ENCODE data around the gene TULP4.

TULP4 gene

DNA sequence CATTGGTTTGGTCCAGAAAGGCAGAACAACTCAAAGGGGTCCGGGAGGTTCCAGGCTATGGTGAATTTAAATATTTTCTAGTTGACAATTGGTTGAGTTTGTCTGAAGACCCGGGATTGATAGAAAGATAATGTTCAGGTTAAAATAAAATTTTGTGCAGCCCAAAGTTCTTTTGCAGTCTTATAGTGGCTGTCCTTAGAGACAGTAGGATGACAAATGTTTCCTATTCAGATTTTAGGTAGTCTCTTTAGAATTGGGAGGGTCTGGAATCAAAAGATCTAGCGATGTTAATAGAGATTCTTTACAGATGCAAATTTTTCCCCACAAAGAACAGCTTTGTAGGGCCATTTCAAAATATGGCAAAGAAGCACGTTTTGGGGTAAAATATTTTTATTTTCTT is 109.1 kb downstream of the TULP4 start (continued):
- TF ChIP-seq, protein P1, sequence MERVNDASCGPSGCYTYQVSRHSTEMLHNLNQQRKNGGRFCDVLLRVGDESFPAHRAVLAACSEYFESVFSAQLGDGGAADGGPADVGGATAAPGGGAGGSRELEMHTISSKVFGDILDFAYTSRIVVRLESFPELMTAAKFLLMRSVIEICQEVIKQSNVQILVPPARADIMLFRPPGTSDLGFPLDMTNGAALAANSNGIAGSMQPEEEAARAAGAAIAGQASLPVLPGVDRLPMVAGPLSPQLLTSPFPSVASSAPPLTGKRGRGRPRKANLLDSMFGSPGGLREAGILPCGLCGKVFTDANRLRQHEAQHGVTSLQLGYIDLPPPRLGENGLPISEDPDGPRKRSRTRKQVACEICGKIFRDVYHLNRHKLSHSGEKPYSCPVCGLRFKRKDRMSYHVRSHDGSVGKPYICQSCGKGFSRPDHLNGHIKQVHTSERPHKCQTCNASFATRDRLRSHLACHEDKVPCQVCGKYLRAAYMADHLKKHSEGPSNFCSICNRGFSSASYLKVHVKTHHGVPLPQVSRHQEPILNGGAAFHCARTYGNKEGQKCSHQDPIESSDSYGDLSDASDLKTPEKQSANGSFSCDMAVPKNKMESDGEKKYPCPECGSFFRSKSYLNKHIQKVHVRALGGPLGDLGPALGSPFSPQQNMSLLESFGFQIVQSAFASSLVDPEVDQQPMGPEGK (CRISPR knock-in tag; IDR thresholded peaks at IDR 0.05; ENCODE audit: borderline replicate concordance) = no peak
- no peak for TF ChIP-seq ESRRG (CRISPR knock-in tag; IDR thresholded peaks at IDR 0.05)
- TF ChIP-seq, protein P2, sequence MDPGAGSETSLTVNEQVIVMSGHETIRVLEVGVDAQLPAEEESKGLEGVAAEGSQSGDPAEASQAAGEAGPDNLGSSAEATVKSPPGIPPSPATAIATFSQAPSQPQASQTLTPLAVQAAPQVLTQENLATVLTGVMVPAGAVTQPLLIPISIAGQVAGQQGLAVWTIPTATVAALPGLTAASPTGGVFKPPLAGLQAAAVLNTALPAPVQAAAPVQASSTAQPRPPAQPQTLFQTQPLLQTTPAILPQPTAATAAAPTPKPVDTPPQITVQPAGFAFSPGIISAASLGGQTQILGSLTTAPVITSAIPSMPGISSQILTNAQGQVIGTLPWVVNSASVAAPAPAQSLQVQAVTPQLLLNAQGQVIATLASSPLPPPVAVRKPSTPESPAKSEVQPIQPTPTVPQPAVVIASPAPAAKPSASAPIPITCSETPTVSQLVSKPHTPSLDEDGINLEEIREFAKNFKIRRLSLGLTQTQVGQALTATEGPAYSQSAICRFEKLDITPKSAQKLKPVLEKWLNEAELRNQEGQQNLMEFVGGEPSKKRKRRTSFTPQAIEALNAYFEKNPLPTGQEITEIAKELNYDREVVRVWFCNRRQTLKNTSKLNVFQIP (CRISPR knock-in tag; IDR thresholded peaks at IDR 0.05; ENCODE audit: borderline replicate concordance, low read depth) = no peak
- no peak for TF ChIP-seq ARNTL (CRISPR knock-in tag; IDR thresholded peaks at IDR 0.05; ENCODE audit: borderline replicate concordance, low read depth)
- no peak for TF ChIP-seq TOX (CRISPR knock-in tag; IDR thresholded peaks at IDR 0.05; ENCODE audit: borderline replicate concordance)
- TF ChIP-seq ISL1 (CRISPR knock-in tag; IDR thresholded peaks at IDR 0.05) = no peak
- TF ChIP-seq GLIS3 (CRISPR knock-in tag; IDR thresholded peaks at IDR 0.05) = no peak
- no peak for TF ChIP-seq CSDC2 (CRISPR knock-in tag; IDR thresholded peaks at IDR 0.05)
- no peak for TF ChIP-seq OSR1 (CRISPR knock-in tag; IDR thresholded peaks at IDR 0.05)
- TF ChIP-seq ZC3H10 (CRISPR knock-in tag; IDR thresholded peaks at IDR 0.05) = no peak

DNA sequence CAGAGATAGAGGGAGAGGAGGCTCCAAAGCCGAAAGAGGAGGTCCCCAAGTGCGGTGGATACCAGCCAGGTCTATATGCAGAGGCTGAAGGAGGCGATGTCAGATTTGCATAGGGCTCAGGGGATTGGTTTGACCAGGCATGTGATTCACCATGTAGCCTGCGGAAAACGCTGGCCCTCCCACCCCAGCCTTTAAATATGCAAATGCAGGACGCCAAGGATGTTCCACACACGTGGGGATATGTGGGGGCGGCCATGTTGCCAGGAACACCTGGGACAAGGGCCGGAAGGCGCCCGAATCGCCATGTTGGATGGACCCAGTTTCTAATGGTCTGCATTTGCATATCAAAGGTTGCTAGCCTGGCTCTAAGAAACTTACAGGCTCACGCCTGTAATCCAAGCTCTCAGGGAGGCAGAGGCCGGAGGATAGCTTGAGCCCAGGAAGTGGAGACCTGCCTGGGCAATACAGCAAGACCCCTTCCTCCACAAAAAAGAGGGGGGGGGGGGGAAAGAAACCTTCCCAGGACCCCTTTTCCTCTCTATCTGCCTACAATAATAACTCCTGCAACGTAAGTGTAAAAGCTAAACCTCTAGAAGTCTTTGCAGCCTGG is 110.5 kb downstream of the TULP4 start:
- TF ChIP-seq, protein P1 (CRISPR knock-in tag; IDR thresholded peaks at IDR 0.05; ENCODE audit: borderline replicate concordance) = no peak
- TF ChIP-seq GLIS3 (CRISPR knock-in tag; IDR thresholded peaks at IDR 0.05) = no peak
- no peak for TF ChIP-seq ZNF565 (CRISPR knock-in tag; conservative IDR thresholded peaks at IDR 0.05; ENCODE audit: low read depth)
- no peak for TF ChIP-seq BACH2 (CRISPR knock-in tag; IDR thresholded peaks at IDR 0.05; ENCODE audit: borderline replicate concordance)
- TF ChIP-seq CSDC2 (CRISPR knock-in tag; IDR thresholded peaks at IDR 0.05) = no peak
- no peak for TF ChIP-seq ZNF70 (CRISPR knock-in tag; IDR thresholded peaks at IDR 0.05)
- no peak for TF ChIP-seq PPARA (CRISPR knock-in tag; IDR thresholded peaks at IDR 0.05; ENCODE audit: borderline replicate concordance)
- TF ChIP-seq ZFP30 (CRISPR knock-in tag; IDR thresholded peaks at IDR 0.05) = no peak
- TF ChIP-seq SNAI2 (CRISPR knock-in tag; IDR thresholded peaks at IDR 0.05) = no peak
- no peak for ATAC-seq

DNA sequence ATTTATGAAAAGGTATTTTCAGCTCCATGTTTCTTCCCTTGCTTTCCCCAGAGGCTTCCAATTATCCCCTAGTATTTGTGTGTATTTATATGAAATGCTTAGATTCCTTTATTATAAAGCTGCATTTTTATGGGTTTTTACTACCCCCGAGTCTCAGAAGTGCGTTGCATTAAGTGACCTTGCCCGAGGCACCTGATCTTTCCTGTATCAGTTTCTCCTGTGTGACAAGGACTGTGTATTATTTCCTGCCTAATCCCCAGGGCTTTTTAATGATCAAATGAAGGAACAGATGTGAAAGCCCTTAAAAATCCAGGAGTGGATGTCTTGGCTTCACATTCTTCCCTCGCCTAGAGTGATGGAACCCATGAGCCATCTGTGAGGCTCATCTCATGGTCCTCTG is 118.8 kb downstream of the TULP4 start:
- ATAC-seq = no peak
- TF ChIP-seq, protein P2 (CRISPR knock-in tag; IDR thresholded peaks at IDR 0.05; ENCODE audit: borderline replicate concordance, low read depth) = no peak
- TF ChIP-seq, protein P3, sequence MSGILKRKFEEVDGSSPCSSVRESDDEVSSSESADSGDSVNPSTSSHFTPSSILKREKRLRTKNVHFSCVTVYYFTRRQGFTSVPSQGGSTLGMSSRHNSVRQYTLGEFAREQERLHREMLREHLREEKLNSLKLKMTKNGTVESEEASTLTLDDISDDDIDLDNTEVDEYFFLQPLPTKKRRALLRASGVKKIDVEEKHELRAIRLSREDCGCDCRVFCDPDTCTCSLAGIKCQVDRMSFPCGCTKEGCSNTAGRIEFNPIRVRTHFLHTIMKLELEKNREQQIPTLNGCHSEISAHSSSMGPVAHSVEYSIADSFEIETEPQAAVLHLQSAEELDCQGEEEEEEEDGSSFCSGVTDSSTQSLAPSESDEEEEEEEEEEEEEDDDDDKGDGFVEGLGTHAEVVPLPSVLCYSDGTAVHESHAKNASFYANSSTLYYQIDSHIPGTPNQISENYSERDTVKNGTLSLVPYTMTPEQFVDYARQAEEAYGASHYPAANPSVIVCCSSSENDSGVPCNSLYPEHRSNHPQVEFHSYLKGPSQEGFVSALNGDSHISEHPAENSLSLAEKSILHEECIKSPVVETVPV (CRISPR knock-in tag; IDR thresholded peaks at IDR 0.05) = no peak
- TF ChIP-seq TOX (CRISPR knock-in tag; IDR thresholded peaks at IDR 0.05; ENCODE audit: borderline replicate concordance) = no peak
- TF ChIP-seq RARB (CRISPR knock-in tag; IDR thresholded peaks at IDR 0.05) = no peak
- no peak for TF ChIP-seq ZNF565 (CRISPR knock-in tag; conservative IDR thresholded peaks at IDR 0.05; ENCODE audit: low read depth)
- TF ChIP-seq ISL1 (CRISPR knock-in tag; IDR thresholded peaks at IDR 0.05) = no peak
- no peak for TF ChIP-seq GLIS3 (CRISPR knock-in tag; IDR thresholded peaks at IDR 0.05)
- TF ChIP-seq PPARA (CRISPR knock-in tag; IDR thresholded peaks at IDR 0.05; ENCODE audit: borderline replicate concordance) = no peak
- TF ChIP-seq, protein P1 (CRISPR knock-in tag; IDR thresholded peaks at IDR 0.05; ENCODE audit: borderline replicate concordance) = no peak
- no peak for TF ChIP-seq ZFP30 (CRISPR knock-in tag; IDR thresholded peaks at IDR 0.05)
- TF ChIP-seq TCF4 (CRISPR knock-in tag; IDR thresholded peaks at IDR 0.05; ENCODE audit: borderline replicate concordance) = no peak

Data from SK-N-SH treated with all-trans-retinoic acid at 6 μM for 48 hours (cell line).